Right ventricle myocardium superior (tissue), 1 donor: ENCODE measurements around the gene PRKCE. TPM values are rescaled to one million over a fixed set of nuclear protein-coding genes. Genes with fewer than 3 reads are reported as not detected.

Experiments used
- ATAC-seq: fragments of 200-7000 bp; cut with Tn5 transposase; one replicate; pipeline ENCODE4 v1.9.1; 2020; ENCODE audit warnings: mild to moderate bottlenecking; ENCODE audit not compliant: poor library complexity
- DNase-seq: peaks from one replicate; pipeline ENCODE4 v3.0.0-alpha.2; 2020
- intact Hi-C: fragments of 100-400 bp; cut with DNase I; formaldehyde crosslinking; loops from one replicate; pipeline ENCODE4 v1.11.2; 2022
- total RNA-seq: library from RNA; stranded (reverse); fragmentation: NEBNext Ultra II Directional; extraction: Animal tissue kit (Norgen Biotek cat#: 25700); gene quantifications from one replicate; pipeline ENCODE4 v1.2.1, GENCODE V29; 2021
- donor health status: DM: no; HTN: yes; CAD: no; lungs with severe emphysema.

PRKCE gene
- total RNA-seq, 1 donor from 2014 or later, result 12.5 TPM

- intact Hi-C loops, result no loop called here
- DNase-seq, result no peak
- no peak for ATAC-seq
These were observed 322.6 kb downstream of the PRKCE start for GRCh38 chr2:45974056-45974455.

GRCh38 chr2:45974762-45975408, 323.4 kb downstream of the PRKCE start:
- DNase-seq (no peak), ATAC-seq (no peak)
- intact Hi-C loops, result no loop called here

GRCh38 chr2:45975752-45976517, 324.5 kb downstream of the PRKCE start:
- DNase-seq (no peak), ATAC-seq (no peak)
- intact Hi-C loops, result no loop called here

GRCh38 chr2:45978302-45978859, 326.9 kb downstream of the PRKCE start:
- ATAC-seq, result no peak
- intact Hi-C loops, result no loop called here
- DNase-seq, result no peak

- no peak for DNase-seq
- intact Hi-C loops, result no loop called here
These were observed 327.6 kb downstream of the PRKCE start for GRCh38 chr2:45979065-45979464.

GRCh38 chr2:45980161-45980865, 328.8 kb downstream of the PRKCE start:
- DNase-seq, result no peak
- no peak for ATAC-seq
- intact Hi-C loops, result no loop called here

More at GRCh38 chr2:45979065-45979464, 327.6 kb downstream of the PRKCE start:
- no peak for ATAC-seq

GRCh38 chr2:45981384-45981930, 330.0 kb downstream of the PRKCE start:
- ATAC-seq, result no peak
- intact Hi-C loops, result no loop called here
- DNase-seq, result no peak

- DNase-seq, result no peak
- ATAC-seq, result no peak
- intact Hi-C loops, result no loop called here
These were observed 330.6 kb downstream of the PRKCE start for GRCh38 chr2:45982096-45982495.

GRCh38 chr2:45983213-45983612, 331.7 kb downstream of the PRKCE start:
- DNase-seq (no peak), ATAC-seq (no peak)
- intact Hi-C loops, result no loop called here

- DNase-seq, result no peak
- no peak for ATAC-seq
- intact Hi-C loops, result no loop called here
These were observed 332.9 kb downstream of the PRKCE start for GRCh38 chr2:45984366-45984765.

GRCh38 chr2:45984896-45985473, 333.5 kb downstream of the PRKCE start:
- no peak for ATAC-seq

GRCh38 chr2:45986509-45986908, 335.0 kb downstream of the PRKCE start:
- ATAC-seq, result no peak
- DNase-seq, result peak; percentile 48
- intact Hi-C loops, result no loop called here

More at GRCh38 chr2:45984896-45985473, 333.5 kb downstream of the PRKCE start:
- DNase-seq, result no peak
- intact Hi-C loops, result no loop called here

- intact Hi-C loops, result no loop called here
These were observed 336.4 kb downstream of the PRKCE start for GRCh38 chr2:45987856-45988255.

GRCh38 chr2:45988879-45989278, 337.4 kb downstream of the PRKCE start:
- DNase-seq, result no peak
- no peak for ATAC-seq
- intact Hi-C loops, result no loop called here

More at GRCh38 chr2:45987856-45988255, 336.4 kb downstream of the PRKCE start:
- ATAC-seq (no peak), DNase-seq (no peak)

GRCh38 chr2:45990131-45990530, 338.7 kb downstream of the PRKCE start:
- intact Hi-C loops, result loop anchor here (5.0 kb wide), 1 partner anchor 657 kb away; no protein-coding TSS in a partner anchor
- DNase-seq, result no peak
- ATAC-seq, result no peak

- intact Hi-C loops, result loop anchor here (2.0 to 5.0 kb wide), 2 partner anchors 467 to 655 kb away; no protein-coding TSS in a partner anchor
- DNase-seq, result peak; percentile 55
These were observed 340.7 kb downstream of the PRKCE start for GRCh38 chr2:45992021-45992740.

GRCh38 chr2:45992741-45993475, 341.4 kb downstream of the PRKCE start:
- intact Hi-C loops, result loop anchor here (2.0 to 5.0 kb wide), 2 partner anchors 466 to 654 kb away; no protein-coding TSS in a partner anchor
- ATAC-seq, result peak; percentile 19
- DNase-seq, result no peak

More at GRCh38 chr2:45992021-45992740, 340.7 kb downstream of the PRKCE start:
- peak; percentile 57 for ATAC-seq
